ENCODE data around the gene SERPINE3. TPM values are rescaled to one million over a fixed set of nuclear protein-coding genes. Genes with fewer than 3 reads are reported as not detected.

Gene SERPINE3
- not detected for total RNA-seq (ENCODE audit: unreplicated experiment)
- long read RNA-seq, result 0 reads

DNA sequence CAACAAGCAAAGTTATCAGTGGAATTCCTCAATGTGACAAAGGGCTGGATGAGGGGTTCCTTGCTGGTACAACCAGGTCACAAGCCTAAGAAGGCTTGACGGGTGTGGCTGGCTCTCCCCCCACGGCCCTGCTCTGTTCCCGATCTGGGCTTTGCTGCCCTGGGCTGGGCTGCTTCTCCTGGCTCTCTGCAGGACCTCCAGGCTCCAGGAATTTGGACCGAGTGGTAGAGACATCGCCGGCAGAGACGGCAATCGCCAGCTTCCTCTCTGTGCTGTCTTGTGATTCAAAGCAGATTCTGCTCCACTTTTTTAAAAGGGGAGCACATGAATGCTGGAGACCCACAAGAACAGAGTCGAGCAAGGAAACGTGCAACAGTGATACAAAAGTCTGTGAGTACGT, at the start of gene SERPINE3:
TSS of gene SERPINE3 (plus strand) at position 338 of the 400 bp plus-strand sequence. CDS start 1,401 bp downstream, outside the sequence.
- peaks cover 2% of the 10 kb centered on the region for H3K27me3 Mint-ChIP-seq (ENCODE audit: unreplicated experiment)
- DNase-seq (ENCODE audit: low spot score), result no peak
- no peak within 1 kb of the TSS for H3K27ac Mint-ChIP-seq (ENCODE audit: unreplicated experiment)
- TF ChIP-seq, protein P1, sequence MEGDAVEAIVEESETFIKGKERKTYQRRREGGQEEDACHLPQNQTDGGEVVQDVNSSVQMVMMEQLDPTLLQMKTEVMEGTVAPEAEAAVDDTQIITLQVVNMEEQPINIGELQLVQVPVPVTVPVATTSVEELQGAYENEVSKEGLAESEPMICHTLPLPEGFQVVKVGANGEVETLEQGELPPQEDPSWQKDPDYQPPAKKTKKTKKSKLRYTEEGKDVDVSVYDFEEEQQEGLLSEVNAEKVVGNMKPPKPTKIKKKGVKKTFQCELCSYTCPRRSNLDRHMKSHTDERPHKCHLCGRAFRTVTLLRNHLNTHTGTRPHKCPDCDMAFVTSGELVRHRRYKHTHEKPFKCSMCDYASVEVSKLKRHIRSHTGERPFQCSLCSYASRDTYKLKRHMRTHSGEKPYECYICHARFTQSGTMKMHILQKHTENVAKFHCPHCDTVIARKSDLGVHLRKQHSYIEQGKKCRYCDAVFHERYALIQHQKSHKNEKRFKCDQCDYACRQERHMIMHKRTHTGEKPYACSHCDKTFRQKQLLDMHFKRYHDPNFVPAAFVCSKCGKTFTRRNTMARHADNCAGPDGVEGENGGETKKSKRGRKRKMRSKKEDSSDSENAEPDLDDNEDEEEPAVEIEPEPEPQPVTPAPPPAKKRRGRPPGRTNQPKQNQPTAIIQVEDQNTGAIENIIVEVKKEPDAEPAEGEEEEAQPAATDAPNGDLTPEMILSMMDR (IDR thresholded peaks at IDR 0.05; ENCODE audit: unreplicated experiment), result no peak
- no peak within 1 kb of the TSS for H3K4me3 Mint-ChIP-seq (ENCODE audit: unreplicated experiment)
- peaks cover 6% of the 10 kb centered on the region for H3K4me1 Mint-ChIP-seq (ENCODE audit: unreplicated experiment)
- no peaks in the 10 kb centered on the region for H3K36me3 Mint-ChIP-seq (ENCODE audit: low read depth, unreplicated experiment)
- H3K9me3 Mint-ChIP-seq (ENCODE audit: unreplicated experiment), result no peaks in the 10 kb centered on the region

DNA sequence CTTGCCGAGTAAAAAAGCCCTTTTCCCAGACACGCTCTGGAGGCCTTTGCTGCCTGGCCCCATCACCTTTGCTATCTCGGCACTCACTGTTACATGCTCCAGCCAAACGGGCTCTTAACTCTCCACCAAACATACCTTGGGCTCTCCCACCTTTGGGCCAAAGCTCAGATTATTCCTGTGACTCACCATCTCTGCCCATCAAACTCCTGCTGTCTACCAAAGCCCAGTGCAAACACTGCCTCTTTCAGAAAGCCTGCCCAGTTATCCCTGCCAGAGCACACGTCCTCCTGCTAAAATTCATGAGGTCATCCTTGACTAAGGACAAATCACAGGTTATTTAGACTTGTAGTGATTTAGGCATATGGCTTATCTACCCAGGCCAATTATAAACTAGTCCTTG, 48.1 kb upstream of the SERPINE3 start:
- H3K9me3 Mint-ChIP-seq (ENCODE audit: unreplicated experiment), result no peaks in the 10 kb centered on the region
- TF ChIP-seq, protein P1 (IDR thresholded peaks at IDR 0.05; ENCODE audit: unreplicated experiment), result no peak
- no peak for DNase-seq (ENCODE audit: low spot score)
- H3K4me3 Mint-ChIP-seq (ENCODE audit: unreplicated experiment), result no peak overlapping the region
- H3K36me3 Mint-ChIP-seq (ENCODE audit: low read depth, unreplicated experiment), result no peaks in the 10 kb centered on the region
- peaks cover 5% of the 10 kb centered on the region for H3K27me3 Mint-ChIP-seq (ENCODE audit: unreplicated experiment)
- no peaks in the 10 kb centered on the region for H3K4me1 Mint-ChIP-seq (ENCODE audit: unreplicated experiment)
- no peak overlapping the region for H3K27ac Mint-ChIP-seq (ENCODE audit: unreplicated experiment)

DNA sequence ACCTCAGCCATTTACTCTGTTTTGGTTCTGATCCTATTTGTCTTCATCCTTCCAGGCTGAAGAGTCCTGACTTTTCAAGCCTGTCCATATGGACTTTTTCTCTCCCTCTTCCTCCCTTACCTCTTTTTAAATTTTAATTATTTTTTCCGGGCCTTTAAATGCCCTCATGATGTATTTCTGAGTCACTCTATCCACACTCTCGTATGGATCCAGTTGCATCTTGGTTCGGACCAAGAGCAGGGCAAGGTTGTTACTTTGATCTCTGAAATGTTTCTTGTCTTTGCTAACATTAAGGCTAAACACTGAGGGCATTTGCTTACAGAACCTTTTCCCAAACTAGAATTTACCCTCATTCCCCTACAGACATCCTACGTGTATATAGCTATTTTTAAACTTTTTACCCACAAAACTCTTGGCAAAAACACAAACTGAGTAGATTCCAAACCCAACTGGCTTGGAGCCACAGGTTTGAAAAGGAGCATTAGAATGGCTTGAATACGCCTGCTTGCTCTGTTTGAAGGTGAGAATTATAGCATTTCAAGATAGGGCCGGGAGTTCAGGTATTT, 47.4 kb upstream of the SERPINE3 start:
- H3K36me3 Mint-ChIP-seq (ENCODE audit: low read depth, unreplicated experiment), result no peaks in the 10 kb centered on the region
- H3K4me1 Mint-ChIP-seq (ENCODE audit: unreplicated experiment), result no peaks in the 10 kb centered on the region
- no peaks in the 10 kb centered on the region for H3K9me3 Mint-ChIP-seq (ENCODE audit: unreplicated experiment)
- H3K4me3 Mint-ChIP-seq (ENCODE audit: unreplicated experiment), result no peak overlapping the region
- no peak overlapping the region for H3K27ac Mint-ChIP-seq (ENCODE audit: unreplicated experiment)
- TF ChIP-seq, protein P1 (IDR thresholded peaks at IDR 0.05; ENCODE audit: unreplicated experiment), result no peak
- H3K27me3 Mint-ChIP-seq (ENCODE audit: unreplicated experiment), result peaks cover 5% of the 10 kb centered on the region
- DNase-seq (ENCODE audit: low spot score), result no peak

DNA sequence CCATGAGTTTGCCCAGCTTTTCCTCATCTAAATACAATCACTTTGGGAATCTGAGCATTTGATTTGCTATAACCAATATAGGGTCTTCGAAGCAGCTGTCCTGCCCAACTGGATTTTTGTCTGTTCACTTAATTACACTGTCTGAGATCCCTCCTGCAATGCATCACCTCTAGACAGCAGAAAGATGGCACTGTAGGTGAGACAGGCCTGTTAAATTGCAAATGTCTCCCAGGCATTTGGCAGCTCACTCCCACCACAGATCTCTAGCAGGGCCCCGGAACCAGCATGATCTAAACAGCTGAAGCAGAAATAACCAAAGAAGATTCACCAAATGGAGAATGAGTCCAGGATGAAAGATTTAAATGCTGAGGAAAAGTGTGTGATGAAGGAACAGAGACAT, 41.9 kb upstream of the SERPINE3 start:
- peaks cover 2% of the 10 kb centered on the region for H3K4me1 Mint-ChIP-seq (ENCODE audit: unreplicated experiment)
- no peak for DNase-seq (ENCODE audit: low spot score)
- TF ChIP-seq, protein P1 (IDR thresholded peaks at IDR 0.05; ENCODE audit: unreplicated experiment), result no peak
- no peaks in the 10 kb centered on the region for H3K9me3 Mint-ChIP-seq (ENCODE audit: unreplicated experiment)
- no peak overlapping the region for H3K27ac Mint-ChIP-seq (ENCODE audit: unreplicated experiment)
- H3K36me3 Mint-ChIP-seq (ENCODE audit: low read depth, unreplicated experiment), result no peaks in the 10 kb centered on the region
- no peak overlapping the region for H3K4me3 Mint-ChIP-seq (ENCODE audit: unreplicated experiment)
- peaks cover 4% of the 10 kb centered on the region for H3K27me3 Mint-ChIP-seq (ENCODE audit: unreplicated experiment)

DNA sequence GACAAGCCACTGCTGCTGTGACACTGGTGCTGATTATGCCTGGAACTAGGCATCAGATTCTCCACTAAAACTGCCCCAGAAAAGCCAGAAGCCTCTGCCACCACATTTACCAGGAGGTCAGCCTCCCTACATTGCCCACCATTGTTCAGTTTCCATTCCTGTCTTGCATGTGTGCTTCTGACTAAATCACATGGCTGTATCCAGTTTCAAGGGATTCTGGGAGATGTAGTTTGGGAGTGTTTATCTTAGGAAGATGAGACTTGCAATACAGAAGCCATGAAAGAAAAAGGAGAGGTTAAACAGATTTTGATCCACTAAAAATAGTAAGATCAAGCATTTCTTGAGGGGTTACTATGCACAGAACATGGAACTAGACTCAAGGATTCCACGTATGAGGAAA, 40.7 kb upstream of the SERPINE3 start:
- peaks cover 2% of the 10 kb centered on the region for H3K4me1 Mint-ChIP-seq (ENCODE audit: unreplicated experiment)
- H3K36me3 Mint-ChIP-seq (ENCODE audit: low read depth, unreplicated experiment), result no peaks in the 10 kb centered on the region
- H3K27ac Mint-ChIP-seq (ENCODE audit: unreplicated experiment), result no peak overlapping the region
- no peak overlapping the region for H3K4me3 Mint-ChIP-seq (ENCODE audit: unreplicated experiment)
- peaks cover 1% of the 10 kb centered on the region for H3K27me3 Mint-ChIP-seq (ENCODE audit: unreplicated experiment)
- TF ChIP-seq, protein P1 (IDR thresholded peaks at IDR 0.05; ENCODE audit: unreplicated experiment), result no peak
- H3K9me3 Mint-ChIP-seq (ENCODE audit: unreplicated experiment), result no peaks in the 10 kb centered on the region
- no peak for DNase-seq (ENCODE audit: low spot score)

Data from endothelial cell (in vitro differentiated cells).